MM.1S (cell line): ENCODE data around the gene SMAP1.

Experiments used
- DNase-seq: peaks from one replicate; pipeline ENCODE4 v3.0.0-alpha.2; 2015
- H2AFZ ChIP-seq: fragments of 300-600 bp; sonication (generic); 2 replicates; pipeline ENCODE4 v1.6.0; 2016; ENCODE audit warnings: antibody characterized with exemption, low read length
- H3F3A ChIP-seq: fragments of 300-600 bp; sonication (generic); 2 replicates; pipeline ENCODE4 v1.6.1; 2016; ENCODE audit warnings: mild to moderate bottlenecking, antibody characterized with exemption, low read length, moderate library complexity, mixed read lengths; ENCODE audit not compliant: insufficient read depth
- H3K27ac ChIP-seq: fragments of 300-600 bp; sonication (generic); 2 replicates; pipeline ENCODE4 v1.5.1; 2016; ENCODE audit warnings: mild to moderate bottlenecking, low read length
- H3K27me3 ChIP-seq: fragments of 300-600 bp; sonication (generic); replicated peaks from 2 replicates; pipeline ENCODE4 v1.6.0; 2016; ENCODE audit warnings: low read length; ENCODE audit not compliant: insufficient read depth
- H3K36me3 ChIP-seq: fragments of 300-600 bp; sonication (generic); replicated peaks from 2 replicates; pipeline ENCODE4 v1.6.1; 2016; ENCODE audit warnings: mild to moderate bottlenecking, low read length, mixed read lengths; ENCODE audit not compliant: insufficient read depth
- H3K4me1 ChIP-seq: fragments of 300-600 bp; sonication (generic); 2 replicates; pipeline ENCODE4 v1.6.1; 2016; ENCODE audit warnings: low read length, mixed read lengths
- H3K4me2 ChIP-seq: fragments of 300-600 bp; sonication (generic); 2 replicates; pipeline ENCODE4 v1.6.0; 2016; ENCODE audit warnings: low read depth, low read length
- H3K4me3 ChIP-seq: fragments of 300-600 bp; sonication (generic); 2 replicates; pipeline ENCODE4 v1.5.1; 2016; ENCODE audit warnings: low read length, mixed read lengths
- H3K79me2 ChIP-seq: fragments of 300-600 bp; sonication (generic); 2 replicates; pipeline ENCODE4 v1.6.1; 2016; ENCODE audit warnings: mixed run types, low read length, mixed read lengths
- H3K9ac ChIP-seq: fragments of 300-600 bp; sonication (generic); 2 replicates; pipeline ENCODE4 v1.6.1; 2016; ENCODE audit warnings: low read length, mixed read lengths
- H3K9me2 ChIP-seq: fragments of 300-600 bp; sonication (generic); replicated peaks from 2 replicates; pipeline ENCODE4 v1.6.1; 2016; ENCODE audit warnings: mild to moderate bottlenecking, low read length, mixed read lengths; ENCODE audit not compliant: insufficient read depth
- H3K9me3 ChIP-seq: fragments of 300-600 bp; sonication (generic); replicated peaks from 2 replicates; pipeline ENCODE4 v1.6.1; 2016; ENCODE audit warnings: mild to moderate bottlenecking, low read length, mixed read lengths; ENCODE audit not compliant: insufficient read depth
- H4K20me1 ChIP-seq: fragments of 300-600 bp; sonication (generic); 2 replicates; pipeline ENCODE4 v1.6.1; 2016; ENCODE audit warnings: mild to moderate bottlenecking, low read length, moderate library complexity, mixed read lengths; ENCODE audit not compliant: insufficient read depth
- CTCF ChIP-seq: fragments of 300-600 bp; sonication (generic); IDR thresholded peaks from 2 replicates; pipeline ENCODE4 v1.5.1; 2016; ENCODE audit warnings: antibody characterized with exemption, low read length, mixed read lengths
- EZH2 ChIP-seq: fragments of 300-600 bp; sonication (generic); optimal IDR thresholded peaks from 2 replicates; pipeline ENCODE3; 2017; ENCODE audit warnings: low read depth, mild to moderate bottlenecking, antibody characterized with exemption, low read length, mixed read lengths
- EZH2phosphoT487 ChIP-seq: fragments of 300-600 bp; sonication (generic); IDR thresholded peaks from 2 replicates; pipeline ENCODE4 v1.6.1; 2018; ENCODE audit warnings: antibody characterized with exemption, low read length

The SMAP1 gene

GRCh38 chr6:70633870-70634269 is 33.8 kb upstream of the SMAP1 start:
- Histone ChIP-seq H3K9me3 (no peaks in the 10 kb centered on the region), H3K4me3 (no peak overlapping the region), H3K4me2 (no peak overlapping the region), H3K9me2 (no peaks in the 10 kb centered on the region), H2AFZ (no peak overlapping the region), H4K20me1 (no peaks in the 10 kb centered on the region), H3K27me3 (no peaks in the 10 kb centered on the region), H3K36me3 (no peaks in the 10 kb centered on the region), H3K4me1 (0 out of 2 replicates have a peak, but pooled peaks cover 4% of the 10 kb centered on the region), H3K27ac (no peak overlapping the region), H3K79me2 (no peaks in the 10 kb centered on the region), H3K9ac (no peak overlapping the region), H3F3A (no peaks in the 10 kb centered on the region)
- TF ChIP-seq EZH2 (no peak), EZH2phosphoT487 (no peak), CTCF (no peak)
- DNase-seq: no peak

- no peak overlapping the region for H3K27ac ChIP-seq
- no peaks in the 10 kb centered on the region for H3K9me2 ChIP-seq
- H3K27me3 ChIP-seq: no peaks in the 10 kb centered on the region
- H3K4me3 ChIP-seq: no peak overlapping the region
- no peaks in the 10 kb centered on the region for H3F3A ChIP-seq
- H4K20me1 ChIP-seq: no peaks in the 10 kb centered on the region
- TF ChIP-seq EZH2phosphoT487: no peak
- no peak overlapping the region for H3K9ac ChIP-seq
- no peak overlapping the region for H2AFZ ChIP-seq
- no peaks in the 10 kb centered on the region for H3K79me2 ChIP-seq
- DNase-seq: no peak
- H3K4me2 ChIP-seq: no peak overlapping the region
- H3K36me3 ChIP-seq: no peaks in the 10 kb centered on the region
- no peaks in the 10 kb centered on the region for H3K9me3 ChIP-seq
- H3K4me1 ChIP-seq: peaks cover 20% of the 10 kb centered on the region
Measured at GRCh38 chr6:70636596-70636995, 31.1 kb upstream of the SMAP1 start.

GRCh38 chr6:70638468-70638867 is 29.2 kb upstream of the SMAP1 start:
- H3K9me3 ChIP-seq: no peaks in the 10 kb centered on the region
- H3K9ac ChIP-seq: no peak overlapping the region
- no peak overlapping the region for H3K4me2 ChIP-seq
- DNase-seq: no peak
- no peaks in the 10 kb centered on the region for H3K36me3 ChIP-seq
- no peaks in the 10 kb centered on the region for H3K27me3 ChIP-seq
- H3K4me1 ChIP-seq: peaks cover 20% of the 10 kb centered on the region
- H4K20me1 ChIP-seq: no peaks in the 10 kb centered on the region
- H2AFZ ChIP-seq: no peak overlapping the region
- no peak overlapping the region for H3K27ac ChIP-seq
- no peaks in the 10 kb centered on the region for H3F3A ChIP-seq
- no peak for TF ChIP-seq EZH2phosphoT487
- no peak for TF ChIP-seq CTCF
- TF ChIP-seq EZH2: no peak
- no peak overlapping the region for H3K4me3 ChIP-seq
- H3K79me2 ChIP-seq: no peaks in the 10 kb centered on the region
- no peaks in the 10 kb centered on the region for H3K9me2 ChIP-seq

GRCh38 chr6:70651326-70651905 is 16.3 kb upstream of the SMAP1 start:
- TF ChIP-seq EZH2phosphoT487 (no peak), EZH2 (no peak), CTCF (no peak)
- H3K79me2 ChIP-seq: no peaks in the 10 kb centered on the region
- no peaks in the 10 kb centered on the region for H3K27me3 ChIP-seq
- peaks cover 14% of the 10 kb centered on the region for H3F3A ChIP-seq
- H3K4me1 ChIP-seq: peaks cover 27% of the 10 kb centered on the region
- H3K36me3 ChIP-seq: no peaks in the 10 kb centered on the region
- no peak overlapping the region for H2AFZ ChIP-seq
- peak overlapping the region; percentile 8; the same call in 1 of the 2 replicates for H3K27ac ChIP-seq
- no peak overlapping the region for H3K9ac ChIP-seq
- no peaks in the 10 kb centered on the region for H3K9me2 ChIP-seq
- peak; percentile 86 for DNase-seq
- H3K9me3 ChIP-seq: no peaks in the 10 kb centered on the region
- H3K4me3 ChIP-seq: no peak overlapping the region
- H3K4me2 ChIP-seq: peak overlapping the region; percentile 33; the same call in 1 of the 2 replicates
- no peaks in the 10 kb centered on the region for H4K20me1 ChIP-seq
